NCI-H82 (cell line): ENCODE data around the gene SIX1.
A peak's percentile ranks its signal among the peaks of the same experiment; 100 is the strongest.

Experiments used
- DNase-seq: peaks from one replicate; lab custom pipeline; 2025; lab: John Stamatoyannopoulos, UW

The SIX1 gene

GRCh38 chr14:60648934-60649874 is at the start of gene SIX1:
Gene SIX1 (minus strand): TSS chr14:60649477. CDS start chr14:60649189, 288 bp downstream.
- DNase-seq, result peak; percentile 87

- no peak for DNase-seq
Observed at GRCh38 chr14:60695327-60695726, 46.0 kb upstream of the SIX1 start.

- DNase-seq, result no peak
Observed at GRCh38 chr14:60691383-60692113, 42.3 kb upstream of the SIX1 start.

GRCh38 chr14:60686865-60687264 is 37.6 kb upstream of the SIX1 start:
- no peak for DNase-seq

GRCh38 chr14:60684203-60684602 is 34.9 kb upstream of the SIX1 start:
- DNase-seq, result no peak

- no peak for DNase-seq
Observed at GRCh38 chr14:60681271-60681670, 32.0 kb upstream of the SIX1 start.

GRCh38 chr14:60680511-60680910 is 31.2 kb upstream of the SIX1 start:
- no peak for DNase-seq

GRCh38 chr14:60679566-60680258 is 30.4 kb upstream of the SIX1 start:
- DNase-seq, result no peak

- no peak for DNase-seq
Observed at GRCh38 chr14:60677701-60678100, 28.4 kb upstream of the SIX1 start.

- no peak for DNase-seq
Observed at GRCh38 chr14:60670989-60671388, 21.7 kb upstream of the SIX1 start.

GRCh38 chr14:60668431-60669112 is 19.3 kb upstream of the SIX1 start:
- no peak for DNase-seq

GRCh38 chr14:60665177-60665550 is 15.9 kb upstream of the SIX1 start:
- no peak for DNase-seq

GRCh38 chr14:60662982-60663381 is 13.7 kb upstream of the SIX1 start:
- DNase-seq, result peak; percentile 66

- DNase-seq, result no peak
Observed at GRCh38 chr14:60661721-60662120, 12.4 kb upstream of the SIX1 start.

- DNase-seq, result peak; percentile 76
Observed at GRCh38 chr14:60658909-60659585, 9.8 kb upstream of the SIX1 start.

- DNase-seq, result no peak
Observed at GRCh38 chr14:60658211-60658690, 9.0 kb upstream of the SIX1 start.

- DNase-seq, result no peak
Observed at GRCh38 chr14:60657456-60658210, 8.4 kb upstream of the SIX1 start.

GRCh38 chr14:60656686-60657455 is 7.6 kb upstream of the SIX1 start:
- peak; percentile 51 for DNase-seq

- DNase-seq, result peak; percentile 76
Observed at GRCh38 chr14:60655898-60656685, 6.8 kb upstream of the SIX1 start.
